NAMALWA (cell line): ENCODE data around the gene KCNA1.
"Not testable (repeated sequence)": the region's sequence is repeated elsewhere in the genome, so short reads cannot be mapped to it uniquely, and the experiment has no call there.

ENCODE experiments used
- DNase-seq: peaks from one replicate; pipeline ENCODE4 v3.0.0-alpha.2; 2015; ENCODE audit warnings: low spot score

KCNA1 gene

DNA sequence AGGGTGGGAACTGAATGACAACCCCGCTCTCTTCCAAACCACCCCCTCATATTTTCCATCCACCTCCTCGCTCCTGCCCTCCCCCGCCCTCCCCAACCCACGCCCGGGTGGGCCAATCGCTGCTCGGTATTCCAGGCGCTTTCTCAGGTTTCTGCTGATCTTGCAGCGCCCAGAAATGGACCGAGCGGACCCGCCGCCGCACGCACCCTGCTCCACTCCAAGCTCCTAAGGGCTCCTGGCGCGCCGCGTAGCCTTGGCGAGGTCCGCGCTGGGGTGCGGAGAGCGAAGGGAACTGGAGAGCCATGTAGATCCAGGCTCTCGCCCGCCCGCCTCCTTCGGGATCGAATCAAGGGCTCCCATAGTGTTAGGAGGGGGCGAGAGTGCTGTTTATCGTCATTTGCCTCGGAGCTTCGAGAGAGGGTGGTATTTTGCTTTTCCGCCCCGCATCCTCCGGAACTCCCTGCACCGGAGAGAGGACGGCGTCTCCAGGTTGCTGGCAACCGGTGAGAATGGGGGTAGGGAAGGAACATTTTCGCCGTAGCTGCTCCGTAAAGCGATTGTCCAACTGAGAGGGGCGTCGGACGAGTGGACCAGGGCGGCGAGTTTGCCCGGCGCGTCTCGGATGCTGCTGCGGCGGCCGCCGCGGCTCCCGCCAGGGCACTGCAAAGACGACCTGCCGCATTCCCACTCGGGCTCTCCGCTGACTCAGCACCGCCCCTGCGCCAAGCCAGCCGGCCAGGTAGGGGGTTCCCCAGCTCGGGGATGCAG lies at the start of gene KCNA1:
TSS of gene KCNA1 (plus strand) at position 172 of the 768 bp plus-strand sequence. CDS start 1,474 bp downstream, outside the sequence.
- DNase-seq: no peak

DNA sequence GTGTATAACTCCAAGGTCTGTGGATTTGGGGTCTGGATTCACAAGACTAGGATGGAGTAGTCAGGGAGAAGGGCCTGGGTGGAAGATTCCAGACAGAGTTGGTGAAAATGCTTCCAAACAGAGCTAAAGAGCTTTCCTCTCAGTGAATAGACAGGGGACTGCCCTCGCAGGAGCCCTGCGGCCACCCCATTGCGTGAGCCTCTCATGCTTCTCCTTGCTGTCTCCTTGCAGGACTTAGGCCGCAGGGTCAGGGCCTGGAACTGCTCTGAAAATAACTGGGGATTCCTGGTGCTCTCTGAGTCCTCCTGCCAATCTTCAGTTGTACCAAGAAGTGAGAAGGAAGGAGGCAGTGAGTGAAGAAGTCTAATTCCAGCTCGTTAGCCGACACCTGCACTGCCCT lies 49.0 kb upstream of the KCNA1 start:
- DNase-seq: no peak

- DNase-seq: no peak
These were observed 46.9 kb upstream of the KCNA1 start for GRCh38 chr12:4862809-4863208.

DNA sequence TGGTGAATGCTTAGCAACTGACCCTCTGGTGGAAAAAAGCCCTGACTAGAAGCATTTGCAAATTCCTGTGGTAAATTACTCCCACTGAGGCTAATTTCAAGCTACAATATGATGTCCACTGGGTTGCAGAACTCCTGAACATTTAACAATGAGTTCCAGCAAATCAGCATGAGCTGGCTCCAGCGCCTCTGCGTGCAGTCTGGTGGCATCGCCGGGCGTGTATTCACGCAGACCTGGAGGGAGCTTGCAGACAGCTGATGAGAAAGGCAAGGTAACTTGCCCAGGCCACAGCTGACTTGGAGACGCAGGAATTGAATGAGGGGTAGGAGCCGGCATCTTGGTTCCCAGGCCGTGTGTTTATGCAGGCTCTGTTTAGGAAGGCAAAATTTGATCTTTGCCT lies 45.1 kb upstream of the KCNA1 start:
- no peak for DNase-seq

DNA sequence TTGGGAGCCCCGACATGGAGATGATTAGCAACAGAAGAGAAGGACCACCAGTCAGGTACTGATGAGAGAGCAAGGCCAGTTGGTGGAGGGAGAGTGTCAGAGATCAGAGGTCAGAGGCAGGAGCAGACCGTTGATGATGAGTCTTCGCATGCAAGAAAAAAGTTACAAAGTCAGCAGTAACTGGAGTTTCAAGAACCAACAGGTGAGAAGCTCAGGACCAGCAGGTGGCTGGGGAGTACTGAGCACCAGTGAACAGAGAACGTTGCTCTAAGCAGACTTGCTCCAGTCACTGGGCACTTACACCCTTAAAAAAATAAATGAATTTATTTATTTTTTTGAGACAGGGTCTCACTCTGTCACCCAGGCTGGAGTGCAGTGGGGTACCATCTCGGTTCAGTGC lies 44.5 kb upstream of the KCNA1 start:
- no peak for DNase-seq

- DNase-seq: no peak
These were observed 43.4 kb upstream of the KCNA1 start for GRCh38 chr12:4866299-4866698.

- DNase-seq: no peak
These were observed 42.3 kb upstream of the KCNA1 start for GRCh38 chr12:4867384-4867783.

GRCh38 chr12:4870423-4870822 lies 39.3 kb upstream of the KCNA1 start:
- no peak for DNase-seq

- no peak for DNase-seq
These were observed 38.2 kb upstream of the KCNA1 start for GRCh38 chr12:4871514-4871913.

GRCh38 chr12:4873947-4874346 lies 35.8 kb upstream of the KCNA1 start:
- DNase-seq: no peak

DNA sequence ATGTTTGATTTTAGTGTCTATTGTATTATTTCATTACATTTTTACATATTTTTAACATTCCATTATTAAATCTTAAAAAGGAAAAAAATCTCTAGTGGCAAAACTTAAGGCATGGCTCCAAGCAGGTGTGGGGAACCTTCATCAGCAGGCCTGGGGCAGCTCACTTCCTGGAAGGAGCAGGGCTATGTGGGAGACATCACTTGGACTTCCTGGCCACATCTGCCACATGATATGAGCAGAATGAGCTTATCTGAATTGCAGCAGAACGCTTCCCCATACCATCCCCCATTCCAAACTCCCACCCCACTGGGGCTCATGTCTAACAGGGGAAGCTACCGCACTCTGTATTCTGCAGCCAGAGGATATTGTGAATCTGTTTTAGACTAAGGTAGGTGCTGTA lies 35.0 kb upstream of the KCNA1 start:
- no peak for DNase-seq

- DNase-seq: not testable (repeated sequence)
These were observed 30.2 kb upstream of the KCNA1 start for GRCh38 chr12:4879481-4879880.

DNA sequence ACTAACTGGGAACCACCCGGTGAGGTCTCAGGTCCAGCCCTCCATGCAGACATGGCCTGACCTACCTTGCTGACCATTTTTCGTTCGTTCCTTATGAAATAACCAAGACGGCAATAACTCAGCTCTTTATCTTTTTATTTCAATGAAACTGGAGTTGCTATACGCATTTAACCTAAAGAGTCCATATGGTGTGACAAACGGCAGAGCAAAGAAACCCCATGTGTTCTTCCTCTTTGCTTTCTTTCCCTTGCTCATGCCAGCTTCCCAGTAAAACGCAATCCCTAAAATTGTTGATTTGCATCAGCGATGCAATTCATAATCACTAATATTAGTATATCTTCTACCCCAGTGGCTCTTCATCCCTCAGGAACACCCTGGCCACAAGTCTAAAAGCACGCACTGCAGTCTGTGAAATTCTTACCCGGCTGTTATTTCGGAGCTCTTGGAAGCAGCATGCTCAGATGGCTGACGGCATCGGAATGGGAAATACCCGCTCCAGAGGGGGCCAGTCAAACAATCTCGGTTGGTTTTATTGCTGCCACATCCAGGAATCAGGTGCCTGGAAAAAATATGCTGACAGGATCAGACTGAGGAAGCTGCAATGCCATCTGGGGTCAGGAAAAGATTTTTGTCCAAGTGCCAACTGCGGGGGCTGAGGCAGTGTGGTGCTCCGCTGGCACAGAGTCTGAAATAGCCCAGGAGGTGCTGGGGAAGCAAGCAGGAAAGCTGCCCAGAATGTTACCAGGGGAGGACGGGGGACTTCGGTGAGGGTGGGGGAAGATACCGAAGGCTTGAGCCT lies 28.2 kb upstream of the KCNA1 start:
- DNase-seq: no peak

DNA sequence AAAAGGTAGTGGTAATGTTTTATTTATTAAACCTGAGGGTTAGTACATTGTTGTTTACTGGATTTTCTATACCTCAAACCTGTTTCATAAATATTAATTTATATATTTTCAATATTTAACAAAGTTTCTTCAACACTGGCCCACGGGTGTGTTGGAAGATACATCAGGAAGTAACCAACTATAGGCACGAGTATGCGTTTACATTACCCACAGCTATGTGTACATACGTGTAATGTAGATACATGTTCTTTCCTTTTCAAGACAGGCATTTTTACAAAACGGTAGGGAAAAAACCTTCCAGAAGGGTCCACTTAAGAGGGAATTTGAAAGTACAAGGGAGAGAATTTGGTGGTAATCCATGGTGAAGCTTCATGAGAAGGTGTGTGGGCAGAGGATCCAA lies 17.8 kb upstream of the KCNA1 start:
- DNase-seq: no peak

GRCh38 chr12:4892418-4892817 lies 17.3 kb upstream of the KCNA1 start:
- no peak for DNase-seq

DNA sequence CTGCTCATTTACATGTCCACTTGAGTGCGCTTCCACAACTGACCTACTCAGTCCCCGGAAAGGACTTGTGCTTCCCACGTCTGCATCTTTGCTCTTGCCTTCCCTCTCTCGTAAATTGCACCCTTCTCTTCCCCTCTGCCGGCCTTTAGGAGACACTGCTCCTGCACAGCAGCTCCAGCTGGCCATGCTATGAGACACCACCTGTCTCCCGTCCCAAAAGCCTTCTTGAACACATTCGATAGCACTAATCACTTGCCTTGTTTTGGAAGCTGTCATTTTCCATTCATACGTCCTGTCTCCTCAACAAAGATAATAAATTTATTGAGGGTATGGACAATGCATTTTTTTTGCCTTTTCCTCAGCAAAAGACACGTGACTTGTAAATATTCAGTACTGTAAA lies 15.7 kb upstream of the KCNA1 start:
- DNase-seq: no peak

- peak; percentile 23 for DNase-seq
These were observed 10.3 kb upstream of the KCNA1 start for GRCh38 chr12:4899364-4899763.

DNA sequence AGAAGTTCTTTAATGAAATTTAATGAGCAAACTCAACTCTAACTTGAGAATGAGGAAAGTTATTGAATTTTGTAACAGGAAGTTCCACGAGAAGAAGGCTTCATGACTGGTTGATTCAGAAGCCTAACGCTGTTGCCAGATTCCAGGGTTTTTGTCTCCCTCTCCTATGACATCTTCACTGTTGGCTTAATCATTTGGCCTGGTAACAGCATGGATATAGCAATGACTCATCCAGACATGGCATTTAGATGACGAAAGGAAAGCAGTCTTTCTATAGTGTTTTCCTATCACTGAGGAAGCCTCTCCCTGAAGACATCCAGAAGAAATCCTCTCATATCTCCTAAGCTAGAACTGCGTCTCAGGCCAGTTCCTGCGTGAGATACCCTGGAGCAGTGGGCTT lies 9.4 kb upstream of the KCNA1 start:
- no peak for DNase-seq

- DNase-seq: no peak
These were observed 4.4 kb upstream of the KCNA1 start for GRCh38 chr12:4905316-4905715.

DNA sequence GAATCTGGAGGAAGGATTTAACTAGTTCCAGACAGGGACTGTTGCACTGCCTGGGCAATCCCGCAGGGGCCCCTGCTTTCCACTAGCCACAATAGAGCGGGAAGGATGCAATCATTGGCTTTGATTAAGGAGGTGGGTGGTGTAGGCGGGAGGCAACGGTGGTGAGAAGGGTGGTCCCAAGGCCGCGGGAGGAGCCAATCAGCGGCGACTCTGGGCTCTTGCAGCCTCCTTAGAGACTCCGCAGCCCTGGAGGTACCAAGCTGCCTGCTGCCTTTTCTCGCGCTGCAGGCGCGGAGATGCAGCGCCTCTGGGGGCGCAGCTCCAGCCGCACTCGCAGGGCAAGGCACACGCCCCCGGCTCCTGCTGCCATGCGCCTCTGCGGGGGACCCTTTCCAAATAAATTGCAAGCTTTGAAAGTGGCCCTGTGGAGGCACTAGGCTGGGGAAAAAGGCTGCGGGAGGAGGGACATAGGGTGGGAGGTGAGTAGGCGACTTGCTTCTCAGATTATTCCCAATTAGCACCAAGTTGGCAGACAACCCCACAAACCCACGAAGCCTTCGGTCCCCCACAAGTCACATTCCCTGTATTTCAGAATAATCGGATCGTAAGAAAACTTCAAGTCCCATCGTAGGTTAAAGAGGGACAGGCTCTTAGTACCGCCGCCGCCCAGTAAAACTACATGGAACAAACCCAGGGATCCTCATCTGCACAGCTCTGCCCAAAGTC lies 858 bp upstream of the KCNA1 start:
- DNase-seq: no peak

DNA sequence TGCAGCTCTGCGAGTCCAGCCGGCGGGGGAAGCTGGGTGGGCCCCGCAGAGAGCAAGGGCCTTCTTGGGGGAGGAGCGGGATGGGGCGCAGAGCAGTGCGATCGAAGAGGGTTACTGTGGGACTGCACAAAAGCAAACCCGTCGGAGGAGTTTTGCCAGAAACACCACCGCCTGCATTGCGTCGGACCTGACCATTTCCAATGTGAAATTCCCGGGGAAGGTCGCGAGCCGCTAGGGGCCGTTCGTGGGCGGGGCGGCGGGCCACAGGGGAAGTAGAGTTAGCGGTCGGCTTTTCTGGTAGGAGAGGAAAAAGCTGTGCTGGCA lies 333 bp upstream of the KCNA1 start:
- no peak for DNase-seq

DNA sequence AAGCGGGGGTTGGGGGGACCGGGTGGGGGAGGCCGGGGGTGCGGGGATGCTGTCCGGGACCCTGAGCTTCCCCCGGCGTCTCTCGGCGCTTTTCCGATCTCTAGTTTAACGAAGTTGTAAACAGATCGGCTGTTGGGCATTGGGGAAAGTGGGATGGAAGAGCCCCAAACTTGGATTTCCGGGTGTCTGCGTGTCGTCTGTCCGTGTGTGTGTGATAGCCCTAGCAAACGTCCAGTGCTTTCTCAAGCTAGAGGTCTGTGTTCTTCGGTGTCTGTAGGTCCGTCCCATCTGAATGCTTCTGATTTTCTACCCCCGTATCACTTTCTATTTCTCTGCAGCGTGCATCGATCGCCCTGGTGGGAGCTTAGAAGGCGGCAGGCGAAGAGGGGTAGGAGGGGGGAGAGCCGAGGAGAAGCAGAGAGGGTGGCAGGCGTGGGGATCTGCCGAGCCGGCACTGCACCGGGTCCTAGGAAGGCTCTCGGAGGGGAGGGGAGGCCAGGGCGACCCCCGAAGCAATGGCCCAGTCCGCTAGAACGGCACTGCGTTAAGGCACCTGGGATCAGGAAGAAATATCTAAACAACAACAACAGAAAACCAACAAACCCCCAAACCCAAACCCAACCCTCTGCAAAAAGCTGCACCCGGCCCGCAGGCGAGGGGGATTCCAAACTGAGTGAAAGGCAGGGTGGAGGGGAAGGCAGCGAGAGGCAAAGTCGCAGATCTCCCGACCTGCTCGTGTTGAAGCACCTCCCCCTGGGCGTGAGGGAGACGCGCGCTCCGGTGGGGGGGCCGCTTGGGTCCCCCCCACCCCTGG lies 1.0 kb downstream of the KCNA1 start:
- DNase-seq: no peak
